Mucosa of stomach (tissue), 1 donor: Measurements from ENCODE around the gene PROSER3.
"Not testable (repeated sequence)": the region's sequence is repeated elsewhere in the genome, so short reads cannot be mapped to it uniquely, and the experiment has no call there.

ENCODE experiments used
- H3K27me3 ChIP-seq: one replicate; pipeline ENCODE4 v1.7.0; 2013; ENCODE audit warnings: mild to moderate bottlenecking, low read length; ENCODE audit not compliant: control insufficient read depth, insufficient read depth
- H3K36me3 ChIP-seq: one replicate; pipeline ENCODE4 v1.7.0; 2013; ENCODE audit warnings: low read length; ENCODE audit not compliant: control insufficient read depth, insufficient read depth
- H3K4me1 ChIP-seq: one replicate; pipeline ENCODE4 v1.7.0; 2013; ENCODE audit warnings: mild to moderate bottlenecking, low read length; ENCODE audit not compliant: control insufficient read depth, insufficient read depth
- H3K4me3 ChIP-seq: one replicate; pipeline ENCODE4 v1.7.0; 2013; ENCODE audit warnings: low read length
- H3K9ac ChIP-seq: one replicate; pipeline ENCODE4 v1.7.0; 2013; ENCODE audit warnings: mild to moderate bottlenecking, low read length, moderate library complexity
- H3K9me3 ChIP-seq: one replicate; pipeline ENCODE4 v1.7.0; 2013; ENCODE audit warnings: mild to moderate bottlenecking, low read length, moderate library complexity; ENCODE audit not compliant: control insufficient read depth
- donor health status: Pancreatic carcinoma.

The PROSER3 gene

GRCh38 chr19:35788205-35788960 is 30.4 kb downstream of the PROSER3 start:
- H3K9me3 ChIP-seq: no peaks in the 10 kb centered on the region
- H3K4me1 ChIP-seq: peaks cover 17% of the 10 kb centered on the region
- H3K9ac ChIP-seq: no peak overlapping the region
- no peaks in the 10 kb centered on the region for H3K27me3 ChIP-seq
- H3K36me3 ChIP-seq: no peaks in the 10 kb centered on the region
- H3K4me3 ChIP-seq: no peak overlapping the region

DNA sequence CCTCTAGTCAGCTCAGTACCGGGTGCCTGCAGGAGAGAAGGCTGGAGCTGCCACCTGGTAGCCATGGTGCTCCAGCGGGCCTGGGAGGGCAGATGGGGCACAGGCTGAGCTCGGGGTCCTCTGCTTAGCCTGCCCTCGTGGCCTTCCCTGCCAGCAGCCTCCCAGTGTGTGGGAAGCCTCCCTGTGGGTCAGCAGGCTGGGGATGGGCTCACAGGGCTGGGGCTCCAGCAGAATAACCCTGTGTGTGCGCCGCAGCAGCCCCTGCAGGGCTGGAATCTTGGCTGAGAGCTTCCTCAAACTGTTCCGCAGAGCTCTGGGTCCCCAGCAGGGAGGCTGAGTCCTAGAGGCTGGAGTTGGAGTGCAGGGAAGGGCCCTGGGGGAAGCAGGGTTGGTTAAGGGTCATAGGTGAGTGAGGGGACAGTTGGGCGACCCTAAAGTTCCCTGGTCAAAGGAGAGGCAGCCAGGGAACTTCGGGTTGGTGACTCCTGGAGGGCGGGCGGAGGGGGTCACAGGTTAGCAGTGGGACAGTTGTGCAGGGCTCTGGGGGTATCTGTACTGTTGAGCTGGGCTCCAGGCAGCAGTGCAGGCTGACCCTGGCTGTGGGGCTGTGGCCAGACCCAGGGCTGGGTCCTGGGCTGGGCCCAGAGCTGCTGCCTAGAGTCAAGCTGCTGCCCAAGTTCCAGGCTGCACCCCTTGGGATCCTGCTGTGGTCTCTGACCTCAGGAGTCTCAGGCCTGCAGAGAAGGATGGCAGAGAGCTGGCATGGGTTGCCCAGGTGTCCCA is 31.4 kb downstream of the PROSER3 start:
- Histone ChIP-seq H3K9me3 (no peaks in the 10 kb centered on the region), H3K9ac (no peak overlapping the region), H3K27me3 (no peaks in the 10 kb centered on the region), H3K4me1 (peaks cover 23% of the 10 kb centered on the region), H3K36me3 (no peaks in the 10 kb centered on the region), H3K4me3 (no peak overlapping the region)

GRCh38 chr19:35789978-35790944 is 32.3 kb downstream of the PROSER3 start:
- H3K4me3 ChIP-seq: no peak overlapping the region
- no peaks in the 10 kb centered on the region for H3K36me3 ChIP-seq
- H3K9ac ChIP-seq: no peak overlapping the region
- H3K9me3 ChIP-seq: no peaks in the 10 kb centered on the region
- peaks cover 23% of the 10 kb centered on the region for H3K4me1 ChIP-seq
- H3K27me3 ChIP-seq: no peaks in the 10 kb centered on the region

DNA sequence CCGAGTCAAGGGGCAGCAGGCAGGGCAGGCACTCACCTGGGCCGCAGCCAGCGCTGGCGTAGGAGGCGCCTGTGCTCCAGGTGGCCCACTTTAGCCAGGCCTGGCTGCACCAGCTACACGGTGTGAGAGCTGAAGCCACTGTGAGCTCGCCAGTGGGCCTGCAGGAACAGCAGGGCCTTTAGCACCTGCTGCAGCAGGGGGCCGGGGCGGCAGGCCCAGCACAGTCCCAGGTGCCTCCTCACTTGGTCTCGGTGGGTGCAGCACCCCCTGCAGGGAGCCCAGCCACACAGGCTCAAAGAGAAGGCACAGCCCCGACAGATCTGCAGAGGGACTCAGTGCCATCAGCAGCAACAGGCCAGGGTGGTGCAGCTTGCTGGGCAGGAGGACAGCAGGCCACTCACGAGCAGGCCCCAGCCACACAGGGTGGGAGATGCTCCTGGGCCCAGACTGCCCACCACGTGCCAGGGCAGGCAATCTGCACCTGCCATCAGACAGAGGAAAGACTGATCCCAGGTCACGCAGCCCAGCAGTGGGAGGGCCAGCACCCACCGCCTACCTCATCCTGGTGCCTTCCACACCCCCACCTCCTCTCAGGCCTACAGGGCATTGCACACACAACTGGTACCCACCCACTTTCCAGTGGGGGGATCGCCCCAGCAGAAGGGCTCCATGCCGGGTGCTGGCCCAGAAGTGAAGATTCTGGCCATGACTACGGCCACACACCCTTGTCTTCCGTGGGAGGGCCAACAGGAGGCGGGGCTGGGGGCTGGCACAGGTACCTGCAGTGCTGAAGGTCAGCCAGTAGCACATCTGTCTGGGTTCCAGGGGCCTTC is 33.2 kb downstream of the PROSER3 start:
- H3K9ac ChIP-seq: no peak overlapping the region
- H3K4me1 ChIP-seq: peaks cover 23% of the 10 kb centered on the region
- no peaks in the 10 kb centered on the region for H3K9me3 ChIP-seq
- H3K36me3 ChIP-seq: no peaks in the 10 kb centered on the region
- H3K27me3 ChIP-seq: no peaks in the 10 kb centered on the region
- H3K4me3 ChIP-seq: no peak overlapping the region

- no peak overlapping the region for H3K4me3 ChIP-seq
- H3K36me3 ChIP-seq: no peaks in the 10 kb centered on the region
- H3K4me1 ChIP-seq: peaks cover 23% of the 10 kb centered on the region
- peaks cover 5% of the 10 kb centered on the region for H3K27me3 ChIP-seq
- H3K9ac ChIP-seq: no peak overlapping the region
- H3K9me3 ChIP-seq: no peaks in the 10 kb centered on the region
Measured at GRCh38 chr19:35791814-35792279, 33.9 kb downstream of the PROSER3 start.

- peaks cover 10% of the 10 kb centered on the region for H3K27me3 ChIP-seq
- H3K4me1 ChIP-seq: peaks cover 23% of the 10 kb centered on the region
- H3K36me3 ChIP-seq: no peaks in the 10 kb centered on the region
- no peak overlapping the region for H3K9ac ChIP-seq
- H3K9me3 ChIP-seq: no peaks in the 10 kb centered on the region
- H3K4me3 ChIP-seq: no peak overlapping the region
Measured at GRCh38 chr19:35792312-35792711, 34.3 kb downstream of the PROSER3 start.

GRCh38 chr19:35792888-35793287 is 34.9 kb downstream of the PROSER3 start:
- Histone ChIP-seq H3K27me3 (peaks cover 14% of the 10 kb centered on the region), H3K9ac (no peak overlapping the region), H3K4me1 (peaks cover 23% of the 10 kb centered on the region), H3K9me3 (no peaks in the 10 kb centered on the region), H3K4me3 (no peak overlapping the region), H3K36me3 (no peaks in the 10 kb centered on the region)

GRCh38 chr19:35793381-35794165 is 35.6 kb downstream of the PROSER3 start:
- Histone ChIP-seq H3K4me1 (peaks cover 23% of the 10 kb centered on the region), H3K27me3 (peaks cover 20% of the 10 kb centered on the region), H3K9me3 (no peaks in the 10 kb centered on the region), H3K36me3 (no peaks in the 10 kb centered on the region), H3K4me3 (no peak overlapping the region), H3K9ac (no peak overlapping the region)

- H3K9me3 ChIP-seq, H3K9ac ChIP-seq, H3K36me3 ChIP-seq, H3K4me3 ChIP-seq: not testable (repeated sequence)
- H3K27me3 ChIP-seq: peaks cover 20% of the 10 kb centered on the region
- H3K4me1 ChIP-seq: peaks cover 23% of the 10 kb centered on the region
Measured at GRCh38 chr19:35795564-35795963, 37.6 kb downstream of the PROSER3 start.

DNA sequence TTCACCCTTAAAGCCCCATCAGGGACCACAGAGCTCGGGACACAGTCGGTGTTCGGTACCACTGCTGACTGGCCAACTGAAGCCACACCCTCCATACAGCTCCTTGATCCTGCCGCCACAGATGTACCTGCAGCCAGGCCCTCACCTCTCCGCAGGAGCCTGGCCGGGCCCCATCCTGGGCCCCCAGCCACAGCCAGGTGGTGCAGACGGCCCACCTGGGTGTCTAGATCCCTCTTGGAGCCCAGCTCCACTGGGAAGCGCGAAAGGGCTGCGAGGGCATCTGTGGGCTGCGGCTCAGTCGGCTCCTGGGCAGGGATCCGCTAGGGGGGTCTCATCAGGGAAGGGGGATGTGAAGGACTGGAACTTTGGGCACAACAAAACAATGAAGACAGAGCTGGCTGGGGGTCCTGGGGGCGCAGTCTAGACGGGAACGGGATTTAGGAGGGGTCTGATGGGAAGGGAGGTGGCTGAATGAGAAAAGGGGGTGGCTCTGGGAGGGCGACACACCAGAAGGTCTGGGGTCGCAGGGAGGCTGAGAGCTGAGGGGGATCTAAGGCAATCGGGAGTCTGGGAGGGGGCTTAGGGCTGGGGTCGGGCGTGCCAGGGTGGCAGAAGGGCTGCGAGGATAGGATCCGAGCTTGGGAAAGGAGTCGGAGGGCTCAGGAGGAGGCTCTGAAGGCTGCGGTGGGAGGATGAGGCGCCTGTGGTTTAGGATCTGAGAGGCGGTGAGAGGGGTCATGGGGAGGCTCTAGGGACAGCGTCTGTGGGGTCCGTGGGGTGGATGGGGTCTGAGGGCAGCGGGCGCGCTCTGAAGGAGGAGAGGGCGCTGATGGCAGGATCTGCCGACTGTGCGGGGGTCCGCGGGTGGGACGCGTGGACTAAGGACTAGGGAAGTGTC is 38.9 kb downstream of the PROSER3 start:
- Histone ChIP-seq H3K27me3 (peaks cover 20% of the 10 kb centered on the region), H3K9me3 (no peaks in the 10 kb centered on the region), H3K4me1 (peaks cover 18% of the 10 kb centered on the region), H3K36me3 (no peaks in the 10 kb centered on the region), H3K4me3 (no peak overlapping the region), H3K9ac (no peak overlapping the region)
